Testis (tissue), 2 donors: ENCODE data around the gene KLC3.

Source experiments
- CTCF ChIP-seq, 3 experiments: fragments of 450-650 bp in 2 of 3; fragments of 200-600 bp in 1 of 3; sonication (generic) in 1 of 3; IDR thresholded peaks; one replicate each; pipeline ENCODE4 v1.5.1; 2016 to 2019; ENCODE audit warnings: antibody characterized with exemption in 3 of 3, mild to moderate bottlenecking in 2 of 3, moderate library complexity in 1 of 3
- POLR2A ChIP-seq: fragments of 450-650 bp; IDR thresholded peaks from one replicate; pipeline ENCODE4 v1.6.1; 2017; ENCODE audit warnings: antibody characterized with exemption, mild to moderate bottlenecking, moderate library complexity

GRCh38 chr19:45314708-45315245 lies 25.8 kb upstream of the KLC3 start:
- TF ChIP-seq CTCF (IDR thresholded peaks at IDR 0.05) (no peak), POLR2A (no peak)
